ENCODE measurements around the gene CRYBB2. TPM values are rescaled to one million over a fixed set of nuclear protein-coding genes. Genes with fewer than 3 reads are reported as not detected.
"Not testable (repeated sequence)": the region's sequence is repeated elsewhere in the genome, so short reads cannot be mapped to it uniquely, and the experiment has no call there.

CRYBB2 gene
- total and polyA plus RNA-seq, 2 donors (not counting 1 experiment from before 2014, with no cell fraction given) = not detected

DNA sequence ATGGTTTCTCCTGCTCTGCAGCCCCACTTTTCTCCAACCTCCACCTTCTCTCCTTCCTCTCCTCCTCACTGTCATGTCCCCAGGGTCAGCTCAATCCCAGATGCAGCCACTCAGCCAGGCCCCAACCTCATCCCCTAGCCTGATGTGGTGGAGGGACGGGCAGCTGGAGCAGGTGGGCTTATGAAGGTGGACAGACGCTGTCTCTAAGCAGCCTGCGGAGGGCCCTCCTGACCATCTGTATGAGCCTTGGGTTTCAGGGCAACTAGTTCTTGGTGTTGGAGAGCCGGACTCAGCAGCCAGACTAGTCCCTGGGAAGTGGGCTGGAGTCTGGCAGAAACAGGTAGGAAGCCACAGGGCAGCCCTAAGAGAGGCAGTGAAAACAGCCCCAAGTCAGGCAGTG, 18.1 kb downstream of the CRYBB2 start:
- WGBS (ENCODE audit: insufficient coverage) = 83% methylated on average over 3 of the region's 4 CpGs
- no peaks in the 10 kb centered on the region for H3K79me2 ChIP-seq (ENCODE audit: control insufficient read depth, insufficient read depth, low read length)
- H4K20me1 ChIP-seq (ENCODE audit: control insufficient read depth, insufficient read depth, low read length, poor library complexity, severe bottlenecking) = no peaks in the 10 kb centered on the region
- H3K9me3 ChIP-seq (ENCODE audit: control extremely low read depth in 1 of 3, control insufficient read depth in 2 of 3, insufficient read depth in 1 of 3, low read length in 2 of 3) = peaks cover 0 to 9% (median 0%) of the 10 kb centered on the region in 3 donors
- Mint-ChIP-seq H3K4me3 (no peak overlapping the region), H3K9me3 (ENCODE audit: insufficient read depth) (no peaks in the 10 kb centered on the region), H3K4me1 (peaks cover 7% of the 10 kb centered on the region), H3K27me3 (peaks cover 34% of the 10 kb centered on the region), H3K27ac (no peak overlapping the region)
- no peak overlapping the region for H3K4me3 ChIP-seq (ENCODE audit: control extremely low read depth in 1 of 5, extremely low read depth in 1 of 5, insufficient read depth in 1 of 5, low read depth in 2 of 5, low read length in 4 of 5)
- H3K27me3 ChIP-seq (replicated peaks in 1 of 4; ENCODE audit: control extremely low read depth in 1 of 4, control insufficient read depth in 3 of 4, insufficient read depth in 4 of 4, low read length in 3 of 4) = peaks cover 0 to 19% (median 1%) of the 10 kb centered on the region in 4 experiments
- peaks cover 0 to 3% of the 10 kb centered on the region in 2 donors for H3K4me1 ChIP-seq (ENCODE audit: control insufficient read depth in 2 of 2, insufficient read depth in 2 of 2, low read length in 2 of 2)
- no peak for TF ChIP-seq CTCF (IDR thresholded peaks at IDR 0.05)
- no peak for TF ChIP-seq EZH2 (IDR thresholded peaks at IDR 0.05; ENCODE audit: borderline replicate concordance, insufficient read depth, low read depth, low read length, poor library complexity, severe bottlenecking)
- no peak overlapping the region for H3K4me2 ChIP-seq (replicated peaks; ENCODE audit: low read depth, low read length, poor library complexity, severe bottlenecking)
- ATAC-seq (ENCODE audit: low read depth) (no peak), DNase-seq (no peak)
- ChIA-PET POLR2A (no interaction called here), CTCF (interaction anchor here (3.4 kb wide), 1 partner anchor 96 kb away, joined by 23 read pairs; no protein-coding TSS in a partner anchor)
- intact Hi-C loops (cut with micrococcal nuclease) = loop anchor here (2.0 kb wide), 1 partner anchor 45 kb away; no protein-coding TSS in a partner anchor
- no peak overlapping the region for H3K27ac ChIP-seq (ENCODE audit: low read length in 2 of 2)
- no peak overlapping the region for H2AFZ ChIP-seq (ENCODE audit: insufficient read depth, low read depth, low read length, poor library complexity, severe bottlenecking)
- no peaks in the 10 kb centered on the region for H3K36me3 ChIP-seq (replicated peaks in 1 of 2; ENCODE audit: control extremely low read depth in 1 of 2, control insufficient read depth in 1 of 2, extremely low read depth in 1 of 2, insufficient read depth in 2 of 2, low read length in 1 of 2)
- no peak overlapping the region for H3K9ac ChIP-seq (ENCODE audit: low read length)

DNA sequence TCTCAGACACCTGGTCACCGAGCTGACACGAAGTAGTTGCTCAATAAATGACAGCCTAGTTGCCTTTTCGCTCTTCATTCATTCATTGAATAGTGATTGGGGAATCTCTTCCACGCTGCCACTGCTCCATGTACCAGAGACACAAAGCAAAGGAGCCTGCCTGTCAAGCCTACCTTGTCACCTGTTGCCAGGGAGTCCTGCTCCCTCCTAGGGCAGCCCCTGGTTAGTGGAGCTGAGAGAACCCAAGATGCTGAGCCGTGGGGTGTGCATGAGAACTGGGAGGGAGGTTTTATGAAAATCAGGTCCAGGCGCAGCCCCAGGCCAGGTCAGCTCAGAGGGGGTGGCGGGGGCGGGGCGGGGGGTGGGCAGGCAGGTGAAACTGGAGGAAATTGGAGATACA, 18.6 kb downstream of the CRYBB2 start:
- H3K27ac ChIP-seq (ENCODE audit: low read length in 2 of 2); H3K4me3 ChIP-seq (ENCODE audit: control extremely low read depth in 1 of 5, extremely low read depth in 1 of 5, insufficient read depth in 1 of 5, low read depth in 2 of 5, low read length in 4 of 5); H3K9ac ChIP-seq (ENCODE audit: low read length); H3K9me3 Mint-ChIP-seq (ENCODE audit: insufficient read depth); POLR2A ChIA-PET; H3K4me2 ChIP-seq (replicated peaks; ENCODE audit: low read depth, low read length, poor library complexity, severe bottlenecking); H3K4me1 ChIP-seq (ENCODE audit: control insufficient read depth in 2 of 2, insufficient read depth in 2 of 2, low read length in 2 of 2); H4K20me1 ChIP-seq (ENCODE audit: control insufficient read depth, insufficient read depth, low read length, poor library complexity, severe bottlenecking); intact Hi-C loops (cut with micrococcal nuclease); H3K4me1 Mint-ChIP-seq; H3K79me2 ChIP-seq (ENCODE audit: control insufficient read depth, insufficient read depth, low read length); H2AFZ ChIP-seq (ENCODE audit: insufficient read depth, low read depth, low read length, poor library complexity, severe bottlenecking); H3K36me3 ChIP-seq (replicated peaks in 1 of 2; ENCODE audit: control extremely low read depth in 1 of 2, control insufficient read depth in 1 of 2, extremely low read depth in 1 of 2, insufficient read depth in 2 of 2, low read length in 1 of 2); H3K27ac Mint-ChIP-seq; H3K9me3 ChIP-seq (ENCODE audit: control extremely low read depth in 1 of 3, control insufficient read depth in 2 of 3, insufficient read depth in 1 of 3, low read length in 2 of 3); H3K4me3 Mint-ChIP-seq: not testable (repeated sequence)
- no CpG with 5 or more reads among the region's 9 CpGs for WGBS (ENCODE audit: insufficient coverage)
- H3K27me3 ChIP-seq (replicated peaks in 1 of 4; ENCODE audit: control extremely low read depth in 1 of 4, control insufficient read depth in 3 of 4, insufficient read depth in 4 of 4, low read length in 3 of 4) = peaks cover 0 to 19% (median 1%) of the 10 kb centered on the region in 4 experiments
- peaks cover 33% of the 10 kb centered on the region for H3K27me3 Mint-ChIP-seq
- CTCF ChIA-PET = interaction anchor here (3.4 kb wide), 1 partner anchor 96 kb away, joined by 23 read pairs; no protein-coding TSS in a partner anchor
- peak; percentile 8 for DNase-seq
- ATAC-seq (ENCODE audit: low read depth) = peak; percentile 67

- ATAC-seq (ENCODE audit: low read depth); H2AFZ ChIP-seq (ENCODE audit: insufficient read depth, low read depth, low read length, poor library complexity, severe bottlenecking); H3K79me2 ChIP-seq (ENCODE audit: control insufficient read depth, insufficient read depth, low read length); H3K27ac Mint-ChIP-seq; H3K4me3 ChIP-seq (ENCODE audit: control extremely low read depth in 1 of 5, extremely low read depth in 1 of 5, insufficient read depth in 1 of 5, low read depth in 2 of 5, low read length in 4 of 5); H3K27me3 Mint-ChIP-seq; H3K4me1 Mint-ChIP-seq; H3K9me3 Mint-ChIP-seq (ENCODE audit: insufficient read depth); H3K27me3 ChIP-seq (replicated peaks in 1 of 4; ENCODE audit: control extremely low read depth in 1 of 4, control insufficient read depth in 3 of 4, insufficient read depth in 4 of 4, low read length in 3 of 4); DNase-seq; CTCF ChIA-PET; H3K36me3 ChIP-seq (replicated peaks in 1 of 2; ENCODE audit: control extremely low read depth in 1 of 2, control insufficient read depth in 1 of 2, extremely low read depth in 1 of 2, insufficient read depth in 2 of 2, low read length in 1 of 2); H3K9ac ChIP-seq (ENCODE audit: low read length); POLR2A ChIA-PET; H4K20me1 ChIP-seq (ENCODE audit: control insufficient read depth, insufficient read depth, low read length, poor library complexity, severe bottlenecking); H3K9me3 ChIP-seq (ENCODE audit: control extremely low read depth in 1 of 3, control insufficient read depth in 2 of 3, insufficient read depth in 1 of 3, low read length in 2 of 3); intact Hi-C loops (cut with micrococcal nuclease); H3K4me3 Mint-ChIP-seq; H3K4me2 ChIP-seq (replicated peaks; ENCODE audit: low read depth, low read length, poor library complexity, severe bottlenecking); H3K4me1 ChIP-seq (ENCODE audit: control insufficient read depth in 2 of 2, insufficient read depth in 2 of 2, low read length in 2 of 2); H3K27ac ChIP-seq (ENCODE audit: low read length in 2 of 2): not testable (repeated sequence)
- no CpG with 5 or more reads among the region's 1 CpG for WGBS (ENCODE audit: insufficient coverage)
Observed at GRCh38 chr22:25255169-25255568, 35.7 kb downstream of the CRYBB2 start.
